HG03565 (cell line): ENCODE results near the gene SLC4A11.

ENCODE experiments used
- ATAC-seq: cut with Tn5 transposase; IDR thresholded peaks from one replicate; pipeline ENCODE4 v1.9.1; 2021; ENCODE audit warnings: mild to moderate bottlenecking, moderate library complexity; ENCODE audit not compliant: unreplicated experiment

Gene SLC4A11

GRCh38 chr20:3239026-3239866 lies at the start of gene SLC4A11:
SLC4A11 (minus strand) TSS chr20:3239190; CDS start chr20:3239137, 53 bp downstream.
- no peak for ATAC-seq

- ATAC-seq: no peak
These were observed 44.3 kb upstream of the SLC4A11 start for GRCh38 chr20:3283222-3283820.

- ATAC-seq: no peak
These were observed 43.6 kb upstream of the SLC4A11 start for GRCh38 chr20:3282271-3283221.

GRCh38 chr20:3281437-3281836 lies 42.4 kb upstream of the SLC4A11 start:
- no peak for ATAC-seq

- no peak for ATAC-seq
These were observed 40.8 kb upstream of the SLC4A11 start for GRCh38 chr20:3279761-3280160.

GRCh38 chr20:3277686-3278465 lies 38.9 kb upstream of the SLC4A11 start:
- no peak for ATAC-seq

GRCh38 chr20:3276680-3277015 lies 37.7 kb upstream of the SLC4A11 start:
- ATAC-seq: no peak

GRCh38 chr20:3275966-3276679 lies 37.1 kb upstream of the SLC4A11 start:
- ATAC-seq: no peak

GRCh38 chr20:3275064-3275935 lies 36.3 kb upstream of the SLC4A11 start:
- no peak for ATAC-seq

- no peak for ATAC-seq
These were observed 34.4 kb upstream of the SLC4A11 start for GRCh38 chr20:3273371-3273770.

- ATAC-seq: no peak
These were observed 31.1 kb upstream of the SLC4A11 start for GRCh38 chr20:3270051-3270450.

GRCh38 chr20:3262566-3262965 lies 23.6 kb upstream of the SLC4A11 start:
- ATAC-seq: no peak

- no peak for ATAC-seq
These were observed 19.4 kb upstream of the SLC4A11 start for GRCh38 chr20:3258429-3258828.

- no peak for ATAC-seq
These were observed 16.7 kb upstream of the SLC4A11 start for GRCh38 chr20:3255728-3256127.

GRCh38 chr20:3251806-3252205 lies 12.8 kb upstream of the SLC4A11 start:
- ATAC-seq: no peak

GRCh38 chr20:3250091-3250504 lies 11.1 kb upstream of the SLC4A11 start:
- ATAC-seq: no peak

- ATAC-seq: no peak
These were observed 10.0 kb upstream of the SLC4A11 start for GRCh38 chr20:3248993-3249347.

- no peak for ATAC-seq
These were observed 9.4 kb upstream of the SLC4A11 start for GRCh38 chr20:3248167-3248992.
